Measurements from ENCODE around the gene ZNF362.

ZNF362 gene

DNA sequence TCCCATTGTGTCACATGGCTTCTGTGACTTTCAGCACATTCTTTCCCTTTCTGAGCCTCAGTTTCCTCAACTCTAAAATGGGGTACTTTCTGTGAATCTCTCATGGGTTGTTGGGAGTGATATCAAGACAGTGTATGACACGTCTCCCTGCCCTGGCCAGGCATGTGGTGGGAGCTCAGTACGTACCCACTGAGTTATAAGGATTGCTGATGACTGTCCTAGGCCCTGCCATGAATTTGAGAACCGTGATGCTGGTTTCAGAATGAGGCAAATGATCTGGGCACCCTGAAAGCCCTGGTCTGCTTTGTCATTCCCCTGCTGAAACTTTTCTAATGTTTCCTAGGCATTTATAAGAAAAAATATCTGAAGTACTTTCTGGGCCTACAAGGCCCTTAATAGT lies 3.6 kb downstream of the ZNF362 start:
- H3K4me3 ChIP-seq (ENCODE audit: low read depth, low read length), result no peak overlapping the region
- TF ChIP-seq, protein P1, sequence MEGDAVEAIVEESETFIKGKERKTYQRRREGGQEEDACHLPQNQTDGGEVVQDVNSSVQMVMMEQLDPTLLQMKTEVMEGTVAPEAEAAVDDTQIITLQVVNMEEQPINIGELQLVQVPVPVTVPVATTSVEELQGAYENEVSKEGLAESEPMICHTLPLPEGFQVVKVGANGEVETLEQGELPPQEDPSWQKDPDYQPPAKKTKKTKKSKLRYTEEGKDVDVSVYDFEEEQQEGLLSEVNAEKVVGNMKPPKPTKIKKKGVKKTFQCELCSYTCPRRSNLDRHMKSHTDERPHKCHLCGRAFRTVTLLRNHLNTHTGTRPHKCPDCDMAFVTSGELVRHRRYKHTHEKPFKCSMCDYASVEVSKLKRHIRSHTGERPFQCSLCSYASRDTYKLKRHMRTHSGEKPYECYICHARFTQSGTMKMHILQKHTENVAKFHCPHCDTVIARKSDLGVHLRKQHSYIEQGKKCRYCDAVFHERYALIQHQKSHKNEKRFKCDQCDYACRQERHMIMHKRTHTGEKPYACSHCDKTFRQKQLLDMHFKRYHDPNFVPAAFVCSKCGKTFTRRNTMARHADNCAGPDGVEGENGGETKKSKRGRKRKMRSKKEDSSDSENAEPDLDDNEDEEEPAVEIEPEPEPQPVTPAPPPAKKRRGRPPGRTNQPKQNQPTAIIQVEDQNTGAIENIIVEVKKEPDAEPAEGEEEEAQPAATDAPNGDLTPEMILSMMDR (conservative IDR thresholded peaks at IDR 0.05; ENCODE audit: low read depth, low read length), result no peak
- DNase-seq (ENCODE audit: low read depth), result no peak

DNA sequence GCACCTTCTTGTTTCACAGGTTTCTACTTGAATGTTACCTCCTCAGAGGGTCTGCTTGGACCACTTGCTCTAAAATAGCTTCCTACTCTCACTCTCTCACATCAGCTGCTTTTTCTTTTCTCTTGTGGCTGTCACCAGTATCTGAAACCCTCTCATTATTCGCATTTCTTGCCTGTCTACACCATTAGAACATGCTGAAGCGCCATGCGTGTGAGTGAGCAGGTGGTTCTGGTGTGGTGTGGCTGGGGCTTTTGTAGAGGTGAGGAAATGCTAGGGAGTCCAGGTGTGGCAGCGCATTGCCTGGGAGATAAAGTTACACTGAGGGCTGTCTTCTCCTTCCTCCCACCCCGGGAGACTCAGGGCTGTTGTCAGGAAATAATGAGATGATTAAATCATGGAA lies 4.1 kb downstream of the ZNF362 start:
- TF ChIP-seq, protein P1 (conservative IDR thresholded peaks at IDR 0.05; ENCODE audit: low read depth, low read length), result no peak
- no peak overlapping the region for H3K4me3 ChIP-seq (ENCODE audit: low read depth, low read length)
- DNase-seq (ENCODE audit: low read depth), result no peak

DNA sequence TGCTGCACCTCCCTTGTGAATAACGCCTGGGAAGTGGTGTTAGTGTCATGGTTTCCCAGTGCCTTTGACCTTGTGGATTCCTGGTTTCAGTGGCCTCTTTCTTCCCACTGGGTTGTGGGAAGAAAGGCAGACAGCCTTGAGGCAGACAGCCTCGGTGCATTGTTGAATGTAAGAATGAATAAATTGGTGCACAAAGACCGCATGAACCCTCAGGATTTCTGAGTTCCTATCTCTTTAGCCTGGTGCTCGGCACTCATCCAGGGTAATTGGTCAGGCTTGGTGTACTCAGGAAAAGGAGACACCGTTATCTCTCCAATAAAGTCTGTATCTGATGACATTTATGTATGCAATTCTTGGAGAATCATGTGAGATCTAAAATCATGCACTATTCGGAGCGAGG lies 5.1 kb downstream of the ZNF362 start:
- TF ChIP-seq, protein P1 (conservative IDR thresholded peaks at IDR 0.05; ENCODE audit: low read depth, low read length), result no peak
- peak; percentile 39 for DNase-seq (ENCODE audit: low read depth)
- no peak overlapping the region for H3K4me3 ChIP-seq (ENCODE audit: low read depth, low read length)

DNA sequence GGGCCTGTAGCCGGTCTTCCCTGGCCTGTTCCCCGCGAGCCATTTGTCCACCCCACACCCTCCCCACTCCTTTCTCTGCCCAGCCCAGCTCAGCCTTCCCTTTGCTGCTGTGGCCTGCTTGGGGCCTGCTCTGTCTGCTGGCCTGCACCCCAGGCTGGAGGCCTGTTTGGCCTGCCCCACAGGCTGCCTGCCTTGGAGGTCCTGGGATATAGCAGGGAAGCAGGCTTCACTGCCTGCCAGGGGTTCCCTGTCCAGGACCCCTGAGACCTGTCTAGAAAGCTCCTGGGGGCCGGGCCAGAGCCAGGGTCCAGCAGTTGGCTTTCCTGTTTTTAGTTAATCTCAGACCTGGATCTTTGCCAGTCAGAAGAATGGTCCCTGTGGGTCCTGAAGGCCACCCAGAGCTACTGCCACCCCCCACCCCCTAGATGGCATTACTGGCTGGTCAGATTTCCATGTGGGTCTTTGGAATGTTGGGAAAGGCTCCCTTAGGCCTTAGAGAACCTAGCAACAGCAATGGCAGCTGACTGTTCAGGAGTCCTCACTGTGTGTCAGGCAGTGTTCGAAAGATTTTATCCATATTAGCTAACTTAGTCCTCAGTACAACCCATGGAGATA lies 7.7 kb downstream of the ZNF362 start:
- no peak for DNase-seq (ENCODE audit: low read depth)
- TF ChIP-seq, protein P1 (conservative IDR thresholded peaks at IDR 0.05; ENCODE audit: low read depth, low read length), result no peak
- no peak overlapping the region for H3K4me3 ChIP-seq (ENCODE audit: low read depth, low read length)

DNA sequence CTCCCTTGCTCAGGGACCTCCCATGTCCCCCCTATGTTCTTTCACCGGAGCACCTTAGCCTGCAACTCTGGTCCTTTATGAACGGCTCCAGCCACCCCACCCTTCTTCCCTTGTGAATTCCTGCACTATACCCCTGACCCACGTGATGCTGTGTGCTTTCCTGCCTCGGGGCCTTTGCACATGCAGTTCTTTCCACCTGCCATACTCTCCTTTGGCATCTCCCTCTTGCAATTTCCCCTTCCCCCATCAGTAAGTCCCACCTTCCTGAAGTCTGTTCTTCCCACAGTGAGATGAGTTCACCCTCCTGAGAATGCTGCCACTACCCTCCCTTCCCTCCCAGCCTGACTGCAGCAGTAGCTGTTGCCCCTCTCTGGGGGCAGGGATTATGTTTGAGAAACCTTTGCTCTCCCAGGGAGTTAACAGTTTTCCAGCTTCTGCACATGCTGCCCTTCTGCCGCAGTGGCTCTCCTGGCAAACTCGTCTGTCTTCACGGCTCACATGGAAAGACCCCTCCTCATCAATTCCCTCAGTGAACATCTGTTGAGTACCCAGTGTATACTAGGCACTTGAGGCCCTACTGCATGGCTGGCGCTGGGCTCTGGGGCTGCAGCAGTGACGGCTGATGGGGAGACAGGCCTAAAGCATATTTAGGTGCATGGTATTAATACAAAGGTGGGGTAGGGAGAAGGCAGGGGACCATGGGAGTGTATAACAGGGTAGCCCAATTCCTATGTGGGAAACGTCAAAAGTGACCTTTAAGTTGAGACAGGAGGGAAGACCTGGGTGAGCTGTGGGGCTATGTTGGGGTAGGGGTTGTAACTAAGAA lies 9.7 kb downstream of the ZNF362 start:
- no peak for DNase-seq (ENCODE audit: low read depth)
- TF ChIP-seq, protein P1 (conservative IDR thresholded peaks at IDR 0.05; ENCODE audit: low read depth, low read length), result no peak
- H3K4me3 ChIP-seq (ENCODE audit: low read depth, low read length), result no peak overlapping the region

DNA sequence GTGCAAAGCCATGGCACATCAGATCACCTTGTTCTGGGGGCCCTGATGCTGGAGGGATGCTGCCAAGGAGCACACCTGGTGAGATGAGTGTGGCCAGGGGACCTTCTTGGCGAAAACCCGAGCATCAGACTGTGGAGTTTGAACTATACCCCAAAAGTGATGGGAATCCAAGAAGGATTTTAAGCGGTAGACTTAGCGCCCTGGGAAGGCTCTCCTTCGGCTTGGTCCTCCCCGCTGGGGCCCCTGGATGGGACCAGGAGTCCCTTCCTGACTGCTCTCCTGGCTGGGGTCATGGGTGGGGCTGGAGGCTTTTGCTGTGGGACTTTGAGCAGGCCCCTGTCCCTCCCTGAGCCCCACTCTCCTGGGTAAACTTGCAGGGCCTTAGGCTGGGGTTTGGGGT lies 10.5 kb downstream of the ZNF362 start:
- TF ChIP-seq, protein P1 (conservative IDR thresholded peaks at IDR 0.05; ENCODE audit: low read depth, low read length), result no peak
- no peak for DNase-seq (ENCODE audit: low read depth)
- H3K4me3 ChIP-seq (ENCODE audit: low read depth, low read length), result no peak overlapping the region
